Renal cortical epithelial cell (primary cell): Measurements from ENCODE around the gene EHD3. TPM values are rescaled to one million over a fixed set of nuclear protein-coding genes. Genes with fewer than 3 reads are reported as not detected.
"Not testable (repeated sequence)": the region's sequence is repeated elsewhere in the genome, so short reads cannot be mapped to it uniquely, and the experiment has no call there.

Experiments
- DNase-seq: peaks from one replicate; pipeline ENCODE4 v3.0.0-alpha.2; 2011; ENCODE audit warnings: low read depth
- total RNA-seq: library from RNA; depleted of rRNA; stranded (reverse); fragments of >200 nt; gene quantifications from 2 replicates; pipeline ENCODE4 v1.2.3, GENCODE V29; 2014

Gene EHD3
- total RNA-seq, 1 donor from 2014 or later: 9.5 TPM

- DNase-seq: no peak
Observed at GRCh38 chr2:31254237-31255203, 20.6 kb downstream of the EHD3 start.

DNA sequence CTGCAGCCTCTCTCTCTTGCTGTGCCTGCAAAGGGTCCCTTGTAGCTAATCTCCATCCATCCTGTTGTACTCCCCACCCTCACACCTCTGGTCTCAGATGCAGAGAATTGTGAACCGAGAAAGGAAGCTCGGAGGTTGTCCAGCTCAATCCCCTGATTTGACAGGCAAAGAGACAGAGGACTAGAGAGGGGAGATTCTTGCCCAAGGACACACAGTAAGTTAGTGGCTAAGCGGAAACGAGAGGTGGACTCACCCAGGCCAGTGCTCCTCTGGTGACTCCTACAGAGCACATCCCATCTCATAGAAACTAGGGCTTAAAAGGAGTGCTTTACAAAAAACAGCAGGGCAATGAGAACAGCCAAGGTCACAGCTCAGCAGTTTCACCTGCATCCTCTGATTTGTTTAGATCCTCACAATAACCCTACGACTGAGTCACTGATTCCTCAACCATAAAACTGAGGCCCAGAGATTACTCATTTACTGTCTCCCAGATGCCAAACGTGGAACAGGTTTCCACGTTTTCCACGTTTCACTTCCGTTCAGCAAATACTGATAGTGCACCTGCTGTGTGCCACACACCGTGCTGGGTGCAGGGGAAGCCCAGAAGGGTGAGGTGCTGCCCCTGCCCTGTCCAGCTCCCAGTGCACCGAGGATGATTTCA, 22.1 kb downstream of the EHD3 start:
- DNase-seq: peak; percentile 90

- DNase-seq: peak; percentile 22
Observed at GRCh38 chr2:31256611-31257382, 22.8 kb downstream of the EHD3 start.

- DNase-seq: no peak
Observed at GRCh38 chr2:31258351-31258750, 24.4 kb downstream of the EHD3 start.

DNA sequence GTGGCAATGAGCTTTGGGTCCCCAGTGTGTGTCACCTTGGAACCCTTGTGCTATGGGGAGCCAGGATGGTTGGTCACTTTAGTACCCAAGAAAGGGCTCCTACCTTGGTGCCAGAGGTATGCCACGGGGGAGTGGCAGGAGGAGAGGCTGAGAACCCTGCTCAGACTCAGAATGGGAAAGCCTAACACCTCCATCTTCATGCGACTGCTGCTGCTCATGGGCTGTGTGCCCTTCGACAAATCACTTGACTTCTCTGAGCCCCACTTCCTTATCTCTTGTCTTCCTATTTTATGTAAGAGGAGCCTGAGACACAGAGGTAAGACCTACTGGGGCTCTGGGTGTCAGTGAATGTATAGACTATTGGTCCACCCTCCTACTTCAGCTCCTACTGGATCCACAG, 25.1 kb downstream of the EHD3 start:
- DNase-seq: no peak

- DNase-seq: no peak
Observed at GRCh38 chr2:31260870-31261269, 26.9 kb downstream of the EHD3 start.

DNA sequence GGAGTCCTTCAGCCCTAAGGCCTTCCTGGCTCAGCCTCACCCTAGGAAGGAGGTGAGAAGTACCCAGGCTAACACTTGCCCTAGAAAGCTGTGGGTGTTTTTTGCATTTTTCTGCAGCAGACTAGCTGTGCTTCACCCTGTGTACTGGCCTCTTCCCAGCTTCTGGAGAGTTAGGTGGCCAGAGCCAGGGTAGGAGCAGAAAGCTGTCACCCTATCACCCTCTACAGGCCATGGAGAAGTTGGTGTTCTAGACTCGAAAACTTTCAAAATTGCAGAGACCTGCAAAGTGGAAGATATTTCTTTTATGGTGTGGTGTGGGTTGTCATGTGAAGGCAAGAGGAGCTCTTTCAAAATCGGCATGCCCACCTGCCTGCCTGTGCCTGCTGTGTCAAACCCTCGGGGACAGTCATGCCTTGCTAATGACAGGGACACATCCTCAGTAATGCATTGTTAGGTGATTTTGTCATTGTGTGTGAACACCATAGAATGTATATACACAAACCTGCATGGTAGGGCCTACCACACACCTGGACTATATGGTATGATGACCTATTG, 29.8 kb downstream of the EHD3 start:
- DNase-seq: peak; percentile 8

GRCh38 chr2:31265234-31265633, 31.3 kb downstream of the EHD3 start:
- no peak for DNase-seq

GRCh38 chr2:31266804-31267203, 32.9 kb downstream of the EHD3 start:
- DNase-seq: no peak

DNA sequence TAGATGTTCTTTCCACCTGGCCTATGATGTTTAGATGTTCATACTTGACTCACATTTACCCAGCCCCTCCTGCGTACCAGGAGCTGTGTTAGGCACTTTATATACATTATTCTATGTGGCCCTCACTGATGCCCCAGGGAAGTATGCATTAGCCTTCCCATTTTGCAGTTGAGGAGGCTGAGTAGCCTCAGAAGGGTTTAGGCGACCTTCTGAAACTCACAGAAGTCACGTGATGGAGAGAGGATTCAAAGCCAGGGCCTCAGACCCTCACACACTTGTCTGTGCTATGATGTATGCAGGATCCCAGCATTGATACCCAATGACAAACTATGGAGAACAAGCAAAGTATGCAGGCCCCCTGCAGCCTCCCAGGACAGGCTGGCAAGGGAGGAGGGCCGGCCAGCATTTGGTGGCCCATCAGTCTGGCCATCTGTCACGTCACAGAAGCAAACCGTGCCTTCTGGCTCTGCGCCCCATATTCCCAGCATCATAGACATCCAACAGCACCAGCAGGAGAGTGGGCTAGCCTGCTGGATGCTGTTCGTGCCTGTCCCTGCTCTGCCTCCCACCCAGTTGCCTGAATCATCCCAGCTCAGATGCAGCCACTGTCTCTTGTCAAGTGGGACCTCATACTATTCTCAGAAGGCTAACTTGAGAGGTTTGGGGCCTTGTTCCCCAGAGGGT, 33.6 kb downstream of the EHD3 start:
- DNase-seq: no peak

DNA sequence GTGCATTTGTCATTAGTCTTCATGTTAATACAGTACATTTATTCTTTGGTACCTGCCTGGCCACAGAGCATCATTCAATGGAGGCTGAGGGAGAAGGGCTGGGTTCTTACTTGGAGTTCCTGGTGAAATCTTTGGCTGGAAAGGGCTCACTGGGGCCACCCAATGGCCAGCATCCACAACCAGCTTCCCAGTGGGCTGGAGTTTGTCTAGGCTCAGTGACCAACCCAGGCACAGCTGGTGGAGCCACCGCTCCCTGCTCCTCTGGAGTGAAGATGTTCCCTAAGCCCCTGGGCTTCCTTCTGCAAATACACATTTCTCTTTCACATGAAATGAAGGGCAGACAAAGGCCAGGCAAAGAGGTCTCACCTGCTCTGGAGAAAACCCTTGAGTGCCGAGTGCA, 34.4 kb downstream of the EHD3 start:
- DNase-seq: no peak

DNA sequence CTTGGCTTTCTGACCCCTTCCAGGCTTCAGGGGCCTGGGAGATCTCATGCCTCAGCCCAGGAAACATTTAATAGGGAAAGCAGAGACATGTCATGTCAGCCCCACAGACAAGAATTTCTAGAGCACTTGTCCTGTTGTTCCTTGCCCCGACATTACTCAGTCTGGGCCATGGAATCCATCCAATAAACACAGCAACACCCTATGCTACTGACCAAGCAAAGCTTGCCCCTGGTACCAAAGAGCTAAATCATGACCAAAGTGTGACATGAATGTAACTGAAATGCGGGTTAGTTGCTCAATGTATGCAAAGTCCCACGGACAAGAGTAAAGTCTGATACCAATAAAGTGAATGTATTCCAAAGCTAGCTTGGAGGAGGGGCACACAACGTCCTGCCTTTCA, 35.1 kb downstream of the EHD3 start:
- DNase-seq: no peak

DNA sequence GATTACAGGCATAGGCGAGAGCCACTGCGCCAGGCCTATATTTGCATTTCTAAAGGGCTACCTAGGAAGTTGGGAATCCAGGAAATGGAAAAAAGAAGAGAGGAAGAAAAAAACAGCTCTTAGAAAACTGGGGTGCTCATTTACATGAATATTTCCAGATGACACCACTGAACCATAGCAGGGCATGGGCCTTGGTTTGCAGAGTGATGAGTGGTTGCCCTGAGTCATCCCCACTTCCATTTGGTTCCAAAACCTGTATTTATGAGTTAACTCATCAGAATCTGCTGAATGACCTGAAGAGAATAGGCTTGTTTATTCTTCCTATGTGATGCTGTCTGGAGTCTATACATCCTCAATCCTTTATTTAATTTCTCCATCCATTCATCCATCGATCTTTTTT, 36.2 kb downstream of the EHD3 start:
- peak; percentile 77 for DNase-seq

DNA sequence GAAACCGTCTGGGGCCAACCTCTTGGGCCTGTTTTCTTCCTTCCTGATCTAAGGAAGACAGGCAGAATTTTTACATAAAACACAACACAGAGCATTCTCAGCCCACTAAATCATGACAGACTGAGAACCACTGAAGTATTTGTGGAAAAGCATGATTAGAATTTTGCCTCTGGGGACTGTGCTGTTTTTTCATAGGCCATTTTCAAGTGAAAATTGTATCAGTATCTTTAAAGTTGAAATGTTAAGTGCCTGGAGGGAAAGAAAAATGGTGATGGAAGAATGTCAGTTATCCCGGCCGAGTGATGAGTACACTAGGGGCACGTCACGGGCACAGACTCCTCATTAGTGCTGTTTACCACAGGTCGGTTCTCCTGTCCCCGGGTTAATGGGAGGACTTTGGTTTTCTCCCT, 36.9 kb downstream of the EHD3 start:
- no peak for DNase-seq

DNA sequence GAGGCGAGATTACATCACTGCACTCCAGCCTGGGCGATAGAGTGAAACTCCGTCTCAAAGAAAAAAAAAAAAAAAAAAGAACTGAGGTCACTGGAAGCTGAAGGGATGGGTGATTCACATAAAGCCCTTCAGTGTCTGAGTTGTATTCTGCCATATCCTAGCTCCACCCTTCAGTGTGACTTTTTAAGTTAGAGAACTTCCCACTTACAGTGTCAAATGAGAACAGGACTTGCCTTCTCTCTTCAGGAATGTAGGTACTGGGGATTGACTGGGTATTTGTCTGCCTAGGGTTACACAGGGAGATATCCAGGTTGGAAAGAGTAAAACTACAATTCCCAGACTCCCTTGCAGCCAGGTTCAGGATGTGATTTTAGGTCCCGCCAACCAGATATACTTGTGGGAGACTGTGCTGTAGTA, 37.9 kb downstream of the EHD3 start:
- DNase-seq: peak; percentile 29

DNA sequence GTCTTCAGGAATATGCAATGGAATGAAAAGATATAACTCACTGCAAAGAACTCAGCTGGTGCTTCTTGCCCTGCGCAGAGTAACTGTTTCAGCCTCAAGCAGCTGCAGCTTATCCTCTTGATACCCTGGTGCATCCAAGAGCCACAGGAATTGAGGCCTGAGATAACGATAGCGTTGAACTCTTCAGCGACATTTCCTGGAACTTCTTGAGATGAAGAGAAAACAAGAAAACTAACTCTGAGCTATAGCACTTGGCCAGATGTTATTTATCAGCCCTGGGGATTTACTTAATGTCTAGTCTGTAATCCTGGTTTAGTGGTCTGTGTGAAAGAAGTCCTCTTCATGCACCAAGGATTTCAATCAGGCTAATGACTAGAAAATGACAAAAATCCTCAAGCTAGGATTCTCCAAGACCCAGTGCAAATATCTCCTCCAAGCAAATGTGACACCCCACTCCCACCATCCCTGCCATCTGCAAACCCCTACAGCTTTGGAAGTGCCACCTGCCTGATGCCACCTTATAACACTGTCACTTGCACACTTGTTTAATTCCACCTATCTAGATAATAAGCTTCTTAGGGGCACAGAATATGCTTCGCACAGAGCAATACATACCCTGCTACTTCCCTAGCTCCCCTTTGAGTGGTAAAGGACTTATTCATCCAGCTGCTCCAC, 40.6 kb downstream of the EHD3 start:
- no peak for DNase-seq

GRCh38 chr2:31275976-31276375, 42.0 kb downstream of the EHD3 start:
- no peak for DNase-seq

DNA sequence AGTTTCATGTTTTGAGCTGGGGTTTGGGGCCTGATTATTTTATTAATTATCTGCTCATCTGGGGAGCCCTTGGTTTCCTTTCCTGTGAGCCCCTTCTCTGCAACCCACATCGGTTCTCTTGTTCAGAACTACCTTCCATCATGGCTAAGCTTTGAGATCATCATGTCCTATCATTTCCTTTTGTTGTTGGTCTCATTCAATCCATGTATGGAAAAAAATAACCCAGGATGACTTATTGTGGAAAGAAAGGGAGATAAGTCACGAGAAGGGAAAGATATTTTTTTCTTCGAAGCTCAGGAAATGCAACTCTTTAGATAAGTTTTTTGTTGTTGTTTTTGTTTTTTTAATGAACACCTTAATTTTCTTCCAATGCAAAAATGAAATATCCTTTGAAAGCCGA, 43.7 kb downstream of the EHD3 start:
- DNase-seq: no peak

DNA sequence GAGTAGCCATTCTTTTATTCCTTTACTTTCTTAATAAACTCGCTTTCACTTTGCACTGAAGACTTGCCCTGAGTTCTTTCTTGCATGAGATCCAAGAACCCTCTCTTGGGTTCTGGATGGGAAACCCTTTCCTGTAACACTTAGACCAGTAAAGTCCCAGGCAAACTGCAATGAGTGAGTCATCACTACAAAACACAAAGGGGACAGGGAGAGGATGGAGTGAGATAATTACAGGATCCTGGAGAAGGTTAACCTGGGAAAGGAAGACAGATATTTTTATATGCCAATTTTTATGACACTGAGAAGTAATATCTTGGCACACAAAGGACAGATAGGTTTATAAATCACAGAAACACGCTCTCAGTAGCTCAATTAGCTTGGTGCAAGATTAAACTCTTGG, 48.7 kb downstream of the EHD3 start:
- DNase-seq: no peak

DNA sequence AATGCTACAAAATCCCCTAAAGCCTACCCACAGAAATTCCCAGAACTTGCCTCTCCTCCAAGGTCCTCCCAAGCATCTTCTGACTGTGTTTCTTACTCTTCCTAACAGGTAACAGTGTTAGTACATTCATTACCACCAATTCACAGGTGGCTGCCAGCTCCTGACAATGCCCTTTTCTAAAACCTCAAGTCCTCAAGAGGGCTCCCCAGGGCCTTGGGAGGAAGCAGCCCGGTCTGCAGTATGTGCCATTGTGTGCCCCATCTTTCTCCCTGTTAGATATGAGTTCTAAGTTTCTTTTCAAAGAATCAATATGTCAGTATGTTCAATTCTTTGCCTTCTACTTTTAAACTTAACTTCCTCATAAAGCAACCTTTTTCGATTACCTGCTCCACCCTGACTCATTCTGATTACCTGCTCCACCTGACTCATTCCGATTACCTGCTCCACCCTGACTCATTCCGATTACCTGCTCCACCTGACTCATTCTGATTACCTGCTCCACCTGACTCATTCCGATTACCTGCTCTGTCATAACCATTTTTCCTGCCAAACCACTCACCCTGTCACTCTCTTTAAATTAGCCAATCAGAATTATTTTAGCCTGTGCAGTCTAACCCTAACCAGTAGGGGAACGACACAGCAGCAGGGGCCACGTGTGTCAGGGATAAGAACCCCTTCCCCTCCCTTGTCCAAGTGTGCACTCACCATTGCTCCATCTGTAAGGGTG, 49.4 kb downstream of the EHD3 start:
- not testable (repeated sequence) for DNase-seq
